Measurements from ENCODE around the gene JOSD1.

Gene JOSD1

GRCh38 chr22:38731703-38732161 is 31.0 kb upstream of the JOSD1 start:
- Mint-ChIP-seq H3K27me3 (ENCODE audit: low read depth, poor library complexity) (no peaks in the 10 kb centered on the region), H3K27ac (no peak overlapping the region)

DNA sequence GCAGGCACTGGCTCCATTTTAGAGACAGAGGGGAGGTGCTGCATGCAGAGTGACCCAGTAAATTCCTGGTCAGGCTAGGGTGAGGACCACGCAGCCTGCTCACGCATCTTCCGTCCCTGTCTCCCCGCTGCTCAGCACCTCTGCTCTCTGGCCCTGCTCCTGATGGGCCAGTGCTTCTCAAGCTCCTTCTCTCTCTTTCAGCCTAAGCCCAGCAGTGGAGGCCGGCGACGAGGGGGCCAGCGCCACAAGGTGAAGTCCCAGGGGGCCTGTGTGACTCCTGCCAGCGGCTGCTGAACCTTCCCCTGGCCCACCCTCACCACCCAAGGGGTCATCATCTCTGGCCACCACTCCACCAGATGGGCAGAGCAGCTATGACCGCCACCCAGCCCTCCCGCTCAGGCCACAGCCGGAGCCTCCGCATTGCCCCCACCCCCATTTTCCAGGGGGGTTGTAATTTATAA is 29.7 kb upstream of the JOSD1 start:
- H3K36me3 Mint-ChIP-seq (ENCODE audit: low read depth), result peaks cover 41% of the 10 kb centered on the region
- no peaks in the 10 kb centered on the region for H3K9me3 Mint-ChIP-seq
- TF ChIP-seq, protein P1, sequence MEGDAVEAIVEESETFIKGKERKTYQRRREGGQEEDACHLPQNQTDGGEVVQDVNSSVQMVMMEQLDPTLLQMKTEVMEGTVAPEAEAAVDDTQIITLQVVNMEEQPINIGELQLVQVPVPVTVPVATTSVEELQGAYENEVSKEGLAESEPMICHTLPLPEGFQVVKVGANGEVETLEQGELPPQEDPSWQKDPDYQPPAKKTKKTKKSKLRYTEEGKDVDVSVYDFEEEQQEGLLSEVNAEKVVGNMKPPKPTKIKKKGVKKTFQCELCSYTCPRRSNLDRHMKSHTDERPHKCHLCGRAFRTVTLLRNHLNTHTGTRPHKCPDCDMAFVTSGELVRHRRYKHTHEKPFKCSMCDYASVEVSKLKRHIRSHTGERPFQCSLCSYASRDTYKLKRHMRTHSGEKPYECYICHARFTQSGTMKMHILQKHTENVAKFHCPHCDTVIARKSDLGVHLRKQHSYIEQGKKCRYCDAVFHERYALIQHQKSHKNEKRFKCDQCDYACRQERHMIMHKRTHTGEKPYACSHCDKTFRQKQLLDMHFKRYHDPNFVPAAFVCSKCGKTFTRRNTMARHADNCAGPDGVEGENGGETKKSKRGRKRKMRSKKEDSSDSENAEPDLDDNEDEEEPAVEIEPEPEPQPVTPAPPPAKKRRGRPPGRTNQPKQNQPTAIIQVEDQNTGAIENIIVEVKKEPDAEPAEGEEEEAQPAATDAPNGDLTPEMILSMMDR (IDR thresholded peaks at IDR 0.05), result no peak
- H3K4me3 Mint-ChIP-seq, result no peak overlapping the region
- no peaks in the 10 kb centered on the region for H3K4me1 Mint-ChIP-seq
- H3K27ac Mint-ChIP-seq, result peak overlapping the region; percentile 40
- H3K27me3 Mint-ChIP-seq (ENCODE audit: low read depth, poor library complexity), result no peaks in the 10 kb centered on the region
- no peak for DNase-seq

More at GRCh38 chr22:38731703-38732161, 31.0 kb upstream of the JOSD1 start:
- no peak for DNase-seq
- no peak overlapping the region for H3K4me3 Mint-ChIP-seq
- H3K9me3 Mint-ChIP-seq, result no peaks in the 10 kb centered on the region
- TF ChIP-seq, protein P1 (IDR thresholded peaks at IDR 0.05), result no peak
- no peaks in the 10 kb centered on the region for H3K4me1 Mint-ChIP-seq
- peaks cover 33% of the 10 kb centered on the region for H3K36me3 Mint-ChIP-seq (ENCODE audit: low read depth)

GRCh38 chr22:38729946-38730345 is 29.2 kb upstream of the JOSD1 start:
- Mint-ChIP-seq H3K4me3 (no peak overlapping the region), H3K27me3 (ENCODE audit: low read depth, poor library complexity) (no peaks in the 10 kb centered on the region), H3K4me1 (no peaks in the 10 kb centered on the region), H3K27ac (no peak overlapping the region), H3K9me3 (no peaks in the 10 kb centered on the region), H3K36me3 (ENCODE audit: low read depth) (peaks cover 46% of the 10 kb centered on the region)
- TF ChIP-seq, protein P1 (IDR thresholded peaks at IDR 0.05), result no peak
- DNase-seq, result no peak

DNA sequence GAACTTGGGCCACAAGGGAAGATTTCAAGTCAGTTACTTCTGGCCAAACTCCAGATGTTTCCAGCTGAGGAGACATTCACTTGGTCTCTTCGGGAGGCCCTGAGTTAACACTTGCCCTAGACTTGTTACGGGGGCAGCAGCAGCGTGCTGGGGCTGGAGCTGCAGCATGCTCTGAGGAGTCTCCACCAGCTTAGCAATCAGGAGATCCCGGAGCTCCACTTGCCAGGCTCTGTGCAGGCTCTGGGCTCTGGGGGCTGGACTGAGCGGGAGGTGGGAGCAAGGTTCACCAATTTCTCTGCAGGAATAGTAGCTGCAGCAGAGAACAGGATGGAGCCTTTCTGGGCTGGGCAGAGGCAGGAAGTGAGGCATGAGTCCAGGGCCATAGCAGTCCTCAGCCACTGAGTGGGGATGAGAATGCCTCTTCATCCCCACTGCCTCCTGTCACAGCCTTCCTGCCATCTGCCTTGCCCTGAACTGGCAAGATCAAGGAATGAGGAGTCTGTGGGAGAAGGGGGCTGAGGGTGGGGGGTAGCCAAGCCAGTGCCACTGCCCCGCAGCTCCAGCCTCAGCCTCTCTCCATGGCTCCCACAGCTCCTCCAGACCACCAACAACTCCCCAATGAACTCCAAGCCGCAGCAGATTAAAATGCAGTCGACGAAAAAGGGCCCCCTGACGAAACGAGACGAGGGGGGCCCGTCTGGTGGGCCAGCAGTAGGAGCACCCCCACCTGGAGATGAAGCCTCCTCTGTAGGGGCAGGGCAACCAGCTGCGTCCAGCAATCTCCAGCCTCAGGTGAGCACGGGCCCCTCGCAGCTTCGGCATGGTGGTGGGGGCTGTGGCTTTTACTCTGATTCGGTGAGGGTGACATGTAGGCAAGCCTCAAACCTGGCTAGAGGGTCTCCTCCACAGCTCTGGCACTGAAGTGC is 28.4 kb upstream of the JOSD1 start:
- TF ChIP-seq, protein P1 (IDR thresholded peaks at IDR 0.05), result no peak
- no peaks in the 10 kb centered on the region for H3K27me3 Mint-ChIP-seq (ENCODE audit: low read depth, poor library complexity)
- H3K27ac Mint-ChIP-seq, result no peak overlapping the region
- no peaks in the 10 kb centered on the region for H3K4me1 Mint-ChIP-seq
- DNase-seq, result no peak
- H3K9me3 Mint-ChIP-seq, result no peaks in the 10 kb centered on the region
- no peak overlapping the region for H3K4me3 Mint-ChIP-seq
- H3K36me3 Mint-ChIP-seq (ENCODE audit: low read depth), result peaks cover 54% of the 10 kb centered on the region

DNA sequence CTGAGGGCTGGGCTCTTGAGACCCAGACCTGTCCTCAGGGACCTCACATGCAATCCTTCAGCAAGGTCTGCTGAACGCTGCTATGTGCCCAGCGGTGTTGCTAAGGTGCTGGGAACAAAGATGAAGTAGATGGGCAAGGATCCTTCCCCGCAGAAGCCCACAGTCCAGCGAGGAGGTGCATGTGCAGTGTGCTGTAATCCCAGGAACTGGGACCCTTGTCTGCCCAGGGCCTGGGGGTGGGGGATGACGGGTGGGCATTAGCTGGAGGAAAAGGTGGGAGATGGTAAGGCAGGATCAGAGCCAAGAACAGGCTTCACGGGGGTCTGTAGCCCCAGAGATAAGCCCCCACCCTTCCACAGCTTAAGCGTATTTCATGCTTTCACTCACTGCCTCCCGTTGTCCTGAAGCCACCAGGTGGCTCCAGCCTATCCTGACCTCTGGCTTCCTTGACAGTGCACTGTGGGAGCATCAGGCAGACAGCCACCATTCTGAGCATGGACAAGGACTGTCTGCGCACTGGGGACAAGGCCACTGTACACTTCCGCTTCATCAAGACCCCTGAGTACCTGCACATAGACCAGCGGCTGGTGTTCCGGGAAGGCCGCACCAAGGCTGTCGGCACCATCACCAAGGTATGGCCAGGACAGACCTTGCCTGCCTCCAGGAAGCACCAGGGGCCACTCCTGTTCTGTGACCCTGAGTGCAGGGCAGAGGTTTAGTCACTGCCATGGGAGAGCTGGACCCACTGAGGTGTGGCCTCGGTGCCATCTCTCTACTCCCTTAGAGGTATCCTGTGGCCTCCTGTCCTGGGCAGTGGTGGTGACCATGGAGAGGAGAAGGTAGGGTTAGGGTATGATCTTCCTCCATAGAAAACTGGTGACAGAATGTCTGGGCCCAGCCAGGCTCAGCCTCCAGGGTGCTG is 27.0 kb upstream of the JOSD1 start:
- Mint-ChIP-seq H3K36me3 (ENCODE audit: low read depth) (peaks cover 67% of the 10 kb centered on the region), H3K27ac (no peak overlapping the region), H3K4me1 (no peaks in the 10 kb centered on the region), H3K4me3 (no peak overlapping the region), H3K27me3 (ENCODE audit: low read depth, poor library complexity) (no peaks in the 10 kb centered on the region), H3K9me3 (no peaks in the 10 kb centered on the region)
- DNase-seq, result no peak
- TF ChIP-seq, protein P1 (IDR thresholded peaks at IDR 0.05), result no peak

All from nephron progenitor cell (in vitro differentiated cells).